IMR-90 (cell line): ENCODE data around the gene FAM181B. TPM values are rescaled to one million over a fixed set of nuclear protein-coding genes. Genes with fewer than 3 reads are reported as not detected.

Source experiments
- ATAC-seq: fragments of 200-7000 bp; cut with Tn5 transposase; 2 replicates; pipeline ENCODE4 v1.9.1; 2020; ENCODE audit warnings: low read depth, mild to moderate bottlenecking, moderate library complexity
- BruUV-seq: library from RNA; stranded (reverse); fragments of 400-500 nt; replicated peaks from 2 replicates; lab custom pipeline; 2021; lab: Mats Ljungman, UMichigan
- CTCF ChIA-PET: fragments of 300-600 bp; formaldehyde crosslinking; extraction: SDS; loops from one replicate; lab custom pipeline; 2021; ENCODE audit warnings: antibody characterized with exemption; lab: Yijun Ruan, JAX
- POLR2A ChIA-PET: fragments of 300-600 bp; sonication (Branson Sonifier 250); formaldehyde crosslinking; loops from one replicate; lab custom pipeline; 2022; ENCODE audit warnings: antibody characterized with exemption; ENCODE audit not compliant: unreplicated experiment; lab: Charles Lee
- DNase-seq: peaks from one replicate; pipeline ENCODE4 v3.0.0; 2013
- H2AFZ ChIP-seq: replicated peaks from 2 replicates; pipeline ENCODE3; 2013; ENCODE audit warnings: low read length, mild to moderate bottlenecking; ENCODE audit not compliant: poor library complexity
- H2AK5ac ChIP-seq: 2 replicates; pipeline ENCODE4 v1.6.1; 2013; ENCODE audit warnings: low read depth, low read length, inconsistent platforms
- H2AK9ac ChIP-seq: replicated peaks from 2 replicates; pipeline ENCODE3; 2013; ENCODE audit warnings: mild to moderate bottlenecking, low read depth, low read length, moderate library complexity; ENCODE audit not compliant: poor library complexity
- H2BK120ac ChIP-seq: 2 replicates; pipeline ENCODE4 v1.6.1; 2013; ENCODE audit warnings: low read depth, low read length, inconsistent platforms
- H2BK15ac ChIP-seq: 3 replicates; pipeline ENCODE4 v1.6.1; 2013; ENCODE audit warnings: low read depth, low read length, inconsistent platforms
- H2BK20ac ChIP-seq: 2 replicates; pipeline ENCODE4 v1.6.1; 2013; ENCODE audit warnings: low read depth, mild to moderate bottlenecking, inconsistent platforms, low read length, moderate library complexity
- H2BK5ac ChIP-seq: 2 replicates; pipeline ENCODE4 v1.6.1; 2013; ENCODE audit warnings: mild to moderate bottlenecking, low read depth, low read length, inconsistent platforms; ENCODE audit not compliant: poor library complexity, severe bottlenecking
- H3K14ac ChIP-seq: replicated peaks from 2 replicates; pipeline ENCODE4 v1.6.1; 2013; ENCODE audit warnings: low read depth, low read length, inconsistent platforms
- H3K18ac ChIP-seq: 2 replicates; pipeline ENCODE4 v1.6.1; 2013; ENCODE audit warnings: low read depth, low read length, control low read depth
- H3K23ac ChIP-seq: 2 replicates; pipeline ENCODE4 v1.6.1; 2013; ENCODE audit warnings: low read depth, low read length, inconsistent platforms
- H3K27ac ChIP-seq: 2 replicates; pipeline ENCODE4 v1.5.1; 2013; ENCODE audit warnings: mild to moderate bottlenecking, control low read depth, low read length; ENCODE audit not compliant: insufficient read depth
- H3K27me3 ChIP-seq: 2 replicates; pipeline ENCODE4 v1.6.1; 2013; ENCODE audit warnings: low read length; ENCODE audit not compliant: control insufficient read depth, insufficient read depth
- H3K36me3 ChIP-seq: 2 replicates; pipeline ENCODE4 v1.6.1; 2013; ENCODE audit warnings: low read length, mixed read lengths; ENCODE audit not compliant: control insufficient read depth, insufficient read depth
- H3K4ac ChIP-seq: 2 replicates; pipeline ENCODE4 v1.6.1; 2013; ENCODE audit warnings: low read depth, low read length, inconsistent platforms
- H3K4me1 ChIP-seq: 2 replicates; pipeline ENCODE4 v1.6.1; 2013; ENCODE audit warnings: low read length, mixed read lengths; ENCODE audit not compliant: control insufficient read depth, insufficient read depth
- H3K4me2 ChIP-seq: 2 replicates; pipeline ENCODE4 v1.6.1; 2013; ENCODE audit warnings: low read depth, mild to moderate bottlenecking, control low read depth, low read length, moderate library complexity
- H3K4me3 ChIP-seq: 2 replicates; pipeline ENCODE4 v1.5.1; 2013; ENCODE audit warnings: low read depth, mild to moderate bottlenecking, control low read depth, low read length, moderate library complexity; ENCODE audit not compliant: insufficient read depth
- H3K56ac ChIP-seq: 2 replicates; pipeline ENCODE4 v1.6.1; 2013; ENCODE audit warnings: low read length, inconsistent platforms; ENCODE audit not compliant: insufficient read depth; ENCODE audit errors: extremely low read depth
- H3K79me1 ChIP-seq, 2 experiments: 2 replicates each; pipeline ENCODE4 v1.6.1; 2013; ENCODE audit warnings: low read length in 2 of 2, inconsistent platforms in 1 of 2, low read depth in 1 of 2
- H3K9ac ChIP-seq: 2 replicates; pipeline ENCODE4 v1.6.1; 2013; ENCODE audit warnings: low read depth, low read length, control low read depth
- H3K9me1 ChIP-seq: 2 replicates; pipeline ENCODE4 v1.6.1; 2013; ENCODE audit warnings: low read length, inconsistent platforms; ENCODE audit not compliant: insufficient read depth
- H3K9me3 ChIP-seq: 2 replicates; pipeline ENCODE4 v1.6.1; 2013; ENCODE audit warnings: low read length; ENCODE audit not compliant: control insufficient read depth, insufficient read depth
- H4K20me1 ChIP-seq: 2 replicates; pipeline ENCODE4 v1.6.1; 2013; ENCODE audit warnings: low read length, inconsistent platforms; ENCODE audit not compliant: insufficient read depth
- H4K5ac ChIP-seq: 2 replicates; pipeline ENCODE4 v1.6.1; 2013; ENCODE audit warnings: mild to moderate bottlenecking, low read depth, low read length, control low read depth
- H4K8ac ChIP-seq, 2 experiments: 2 replicates each; pipeline ENCODE4 v1.6.1; 2013; ENCODE audit warnings: low read depth in 2 of 2, low read length in 2 of 2, control low read depth in 1 of 2, inconsistent platforms in 1 of 2
- H4K91ac ChIP-seq: 2 replicates; pipeline ENCODE4 v1.6.1; 2013; ENCODE audit warnings: low read depth, low read length, inconsistent platforms; ENCODE audit not compliant: insufficient read depth
- ELK1 ChIP-seq: fragments of 150-350 bp; IDR thresholded peaks from 2 replicates; pipeline ENCODE4 v1.6.1; 2016; ENCODE audit warnings: low read depth, mild to moderate bottlenecking, low read length, moderate library complexity, borderline replicate concordance
- SMC3 ChIP-seq: fragments of 150-350 bp; IDR thresholded peaks from 2 replicates; pipeline ENCODE4 v1.6.1; 2016; ENCODE audit warnings: low read depth, mild to moderate bottlenecking, antibody characterized with exemption, low read length, moderate library complexity
- WGBS, 2 experiments: methylation state at CpG; one replicate each; pipeline versions ENCODE4 v1.1.5 to v1.1.7; 2013; ENCODE audit warnings: missing lambda C conversion rate in 2 of 2; ENCODE audit not compliant: insufficient read length in 1 of 2; ENCODE audit errors: extremely low coverage in 2 of 2; 5-methylcytosine and 5-hydroxymethylcytosine counted together
- dilution Hi-C: fragments of 300-500 bp; cut with HindIII; formaldehyde crosslinking; loops from one replicate; pipeline ENCODE4 v1.14.3; 2018; ENCODE audit warnings: low sequenced_read_pairs; ENCODE audit not compliant: unreplicated experiment
- in situ Hi-C: fragments of 300-500 bp; cut with MboI; formaldehyde crosslinking; loops from 3 replicates; pipeline ENCODE4 v1.14.3; 2019; ENCODE audit warnings: low sequenced_read_pairs, inconsistent platforms, mixed read lengths
- intact Hi-C: fragments of 100-400 bp; cut with micrococcal nuclease; formaldehyde crosslinking; loops from 2 replicates; pipeline ENCODE4 v1.10.0; 2022
- polyA plus RNA-seq, 3 experiments: library from polyadenylated mRNA; depleted of rRNA; stranded (reverse); fragments of >200 nt; gene quantifications; 2 replicates each; pipeline ENCODE4 v1.2.3, GENCODE V29; 2012; ENCODE audit warnings: low replicate concordance in 1 of 3
- total RNA-seq: library from RNA; depleted of rRNA; stranded (reverse); fragments of >200 nt; gene quantifications from 2 replicates; pipeline ENCODE4 v1.2.3, GENCODE V29; 2012

The FAM181B gene
- total and polyA plus RNA-seq, 2 of the 4 experiments (the other 2 are of a cell fraction): not detected

- no peaks in the 10 kb centered on the region for H4K20me1 ChIP-seq
- no peaks in the 10 kb centered on the region for H3K4me1 ChIP-seq
- peaks cover 11% of the 10 kb centered on the region for H3K27me3 ChIP-seq
- no peak for TF ChIP-seq ELK1
- TF ChIP-seq SMC3: no peak
- ChIA-PET CTCF (no interaction called here), POLR2A (no interaction called here)
- H4K5ac ChIP-seq: no peak overlapping the region
- no peak overlapping the region for H3K27ac ChIP-seq
- H2AK9ac ChIP-seq: no peak overlapping the region
- no CpG with 5 or more reads among the region's 5 CpGs for WGBS, 2 experiments
- H3K9me1 ChIP-seq: no peaks in the 10 kb centered on the region
- H3K14ac ChIP-seq: no peak overlapping the region
- no peak overlapping the region for H3K56ac ChIP-seq
- H2BK20ac ChIP-seq: no peak overlapping the region
- H2BK5ac ChIP-seq: no peak overlapping the region
- no peaks in the 10 kb centered on the region for H3K36me3 ChIP-seq
- no peak overlapping the region for H3K23ac ChIP-seq
- no peak overlapping the region for H2AFZ ChIP-seq
- no peak overlapping the region for H3K4me2 ChIP-seq
- BruUV-seq: no TSS peak
- H2BK120ac ChIP-seq: no peak overlapping the region
- no peak overlapping the region for H3K4ac ChIP-seq
- H2AK5ac ChIP-seq: no peak overlapping the region
- no peak overlapping the region for H3K4me3 ChIP-seq
- no peak overlapping the region for H2BK15ac ChIP-seq
- no peak overlapping the region for H4K91ac ChIP-seq
- no peak overlapping the region for H3K9ac ChIP-seq
- intact Hi-C loops (no loop called here), dilution Hi-C loops (no loop called here), in situ Hi-C loops (no loop called here)
- H3K9me3 ChIP-seq: no peaks in the 10 kb centered on the region
- H3K18ac ChIP-seq: no peak overlapping the region
- no peak for ATAC-seq
- DNase-seq: no peak
- no peak overlapping the region for H4K8ac ChIP-seq
- no peaks in the 10 kb centered on the region for H3K79me1 ChIP-seq
Measured at GRCh38 chr11:82724026-82724425, 9.6 kb downstream of the FAM181B start.
